HG03139 (cell line): ENCODE results near the gene FAM163B.

Experiments
- ATAC-seq: cut with Tn5 transposase; IDR thresholded peaks from one replicate; pipeline ENCODE4 v1.9.1; 2021; ENCODE audit not compliant: unreplicated experiment

FAM163B gene

DNA sequence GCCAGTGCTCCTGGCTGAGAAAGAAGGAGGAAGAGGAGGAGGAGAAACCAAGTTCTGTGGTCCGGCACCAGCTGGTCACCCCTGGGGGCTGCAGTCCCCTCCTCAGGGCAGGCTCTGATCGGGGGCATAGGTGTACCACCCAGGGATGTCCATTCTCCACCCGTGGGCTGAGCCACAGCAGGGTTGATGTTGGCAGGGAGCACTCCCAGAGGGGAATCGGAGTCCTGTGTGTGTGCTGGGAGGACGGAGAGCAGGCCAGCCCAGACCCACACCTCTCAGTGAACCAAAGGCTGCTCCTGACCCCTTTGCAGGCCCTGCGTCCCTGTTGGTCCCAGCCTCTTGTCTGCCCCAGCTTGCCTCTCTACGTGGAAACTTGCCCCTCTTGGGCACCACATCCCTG lies 79.3 kb downstream of the FAM163B start:
- no peak for ATAC-seq

DNA sequence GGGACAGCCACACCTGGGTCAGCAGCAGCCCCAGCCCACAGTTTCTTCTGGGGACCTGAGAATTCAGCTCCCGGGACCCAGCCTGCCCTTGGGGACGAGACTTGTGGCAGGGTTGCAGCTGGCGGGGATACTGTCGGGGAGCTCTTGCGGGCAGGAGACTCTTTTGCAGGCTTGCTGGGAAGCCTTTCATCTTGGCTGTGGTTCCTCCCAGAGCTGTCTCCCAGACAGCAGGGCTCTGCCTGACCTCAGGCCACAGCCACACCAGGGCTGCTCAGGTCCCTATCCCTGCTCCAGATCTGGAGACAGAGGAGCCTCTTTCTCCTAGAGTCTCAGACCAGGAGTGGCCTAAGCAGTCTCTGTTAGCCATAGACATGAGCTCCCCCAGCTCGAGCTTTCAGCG lies 79.7 kb downstream of the FAM163B start:
- no peak for ATAC-seq

DNA sequence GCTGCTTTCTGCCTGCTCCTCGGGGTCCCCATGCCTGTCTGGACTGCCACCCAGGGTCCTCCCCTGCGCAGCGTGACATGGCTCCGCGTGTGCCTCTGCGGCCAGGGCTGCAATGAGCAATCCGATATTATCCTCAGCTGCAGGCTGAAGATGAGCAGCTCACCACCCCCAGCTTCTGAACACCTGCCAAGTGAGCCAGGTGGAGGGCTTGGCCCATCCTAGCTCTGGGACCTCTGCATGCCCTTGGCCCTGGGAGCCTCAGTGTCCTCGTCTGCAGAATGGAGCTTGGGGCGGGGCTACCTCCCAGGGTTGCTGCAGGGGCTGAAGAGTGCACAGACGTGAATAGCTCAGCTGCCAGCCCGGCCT lies 80.3 kb downstream of the FAM163B start:
- no peak for ATAC-seq

GRCh38 chr9:133528001-133528875 lies 81.0 kb downstream of the FAM163B start:
- no peak for ATAC-seq

DNA sequence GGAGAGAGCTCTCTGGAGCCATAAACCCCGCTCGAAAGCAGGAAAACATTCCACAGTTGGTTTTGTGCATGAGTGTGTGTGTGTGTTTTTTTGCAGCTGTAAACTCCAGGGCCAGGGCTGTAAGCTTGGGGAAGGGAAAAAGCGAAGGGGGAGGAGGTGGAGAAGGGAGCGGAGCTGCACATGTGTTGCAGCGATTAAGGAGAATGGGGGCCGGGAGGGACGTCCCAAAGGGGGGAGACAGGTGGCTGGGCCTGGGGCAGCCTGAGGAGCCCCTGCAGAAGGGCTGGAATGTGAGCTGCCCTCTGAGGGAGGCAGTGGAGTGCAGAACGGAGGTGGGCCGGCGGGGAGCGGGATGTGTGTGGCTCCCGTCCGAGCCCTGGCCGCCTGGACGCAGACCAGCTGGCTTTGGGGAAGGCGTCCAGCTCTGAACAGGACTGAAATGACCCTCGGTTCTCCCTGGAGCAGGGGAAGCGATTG lies 81.7 kb downstream of the FAM163B start:
- ATAC-seq: no peak
